Ovary (tissue), 9 donors: ENCODE data around the gene CDKAL1. TPM values are rescaled to one million over a fixed set of nuclear protein-coding genes. Genes with fewer than 3 reads are reported as not detected.

ENCODE experiments used
- DNase-seq, 5 donors: peaks; one replicate each; pipeline ENCODE4 v3.0.0-alpha.2; 2019 to 2020
- H3K27ac ChIP-seq, 2 donors: fragments of 200-600 bp; one replicate each; pipeline versions ENCODE4 v1.5.1 to v1.8.0; 2019 to 2022
- H3K27me3 ChIP-seq: fragments of 200-600 bp; one replicate; pipeline ENCODE4 v1.8.0; 2022
- H3K36me3 ChIP-seq: fragments of 200-600 bp; sonication (generic); one replicate; pipeline ENCODE4 v1.5.1; 2019
- H3K4me1 ChIP-seq: one replicate; pipeline ENCODE4 v1.8.1; 2013; ENCODE audit warnings: mild to moderate bottlenecking, moderate library complexity; ENCODE audit not compliant: insufficient read depth
- H3K4me3 ChIP-seq: fragments of 200-600 bp; sonication (generic); one replicate; pipeline ENCODE4 v1.5.1; 2017
- H3K9me3 ChIP-seq, 2 donors: fragments of 200-600 bp in 1 of 2; sonication (generic) in 1 of 2; one replicate each; pipeline versions ENCODE4 v1.5.1 to v1.8.1; 2013 to 2019; ENCODE audit warnings: mild to moderate bottlenecking in 1 of 2, moderate library complexity in 1 of 2
- EP300 ChIP-seq: sonication (generic); formaldehyde crosslinking; IDR thresholded peaks from one replicate; pipeline ENCODE4 v1.6.1; 2017; ENCODE audit warnings: antibody characterized with exemption
- POLR2A ChIP-seq: fragments of 450-650 bp; IDR thresholded peaks from one replicate; pipeline ENCODE4 v1.6.1; 2017; ENCODE audit warnings: antibody characterized with exemption, mild to moderate bottlenecking, moderate library complexity
- WGBS, 3 donors: extraction: QIAGEN DNeasy Blood & Tissue Kit in 1 of 3; methylation state at CpG; one replicate each; pipeline versions ENCODE4 v1.1.5 to v1.1.7; 2013 to 2017; 5-methylcytosine and 5-hydroxymethylcytosine counted together
- intact Hi-C, 4 donors: fragments of 100-400 bp; cut with DNase I; formaldehyde crosslinking; loops; one replicate each; pipeline versions ENCODE4 v1.11.0 to v1.15.1; 2022 to 2023
- polyA plus RNA-seq, 2 donors: library from polyadenylated mRNA; stranded (reverse); fragments of 200-250 nt in 1 of 2; fragments of 350-450 nt in 1 of 2; fragmentation: Illumina TruSeq in 1 of 2; extraction: RNeasy Lipid Tissue Mini Kit (QIAGEN cat#74804) in 1 of 2; gene quantifications; one replicate each; pipeline ENCODE4 v1.2.3, GENCODE V29; 2013 to 2014
- total RNA-seq, 7 donors: library from RNA; depleted of rRNA in 2 of 7; stranded (reverse); fragments of >200 nt in 2 of 7; fragmentation: NEBNext Ultra II Directional in 3 of 7; extraction: Animal tissue kit (Norgen Biotek cat#: 25700) in 3 of 7; gene quantifications; one replicate each; pipeline versions ENCODE4 v1.1.0 to v1.2.4, GENCODE V29; 2016 to 2023
- TF ChIP-seq, protein P1 (sequence below), 3 donors: fragments of 450-650 bp in 2 of 3; fragments of 200-600 bp in 1 of 3; IDR thresholded peaks; one replicate each; pipeline versions ENCODE4 v1.5.1 to v1.8.0; 2016 to 2022; ENCODE audit warnings: antibody characterized with exemption in 3 of 3, mild to moderate bottlenecking in 1 of 3
- donor health status: DM: no; HTN: no; CAD: no; lungs with moderate emphysema.
- donor health status: DM: no; HTN: no; CAD: no.
- donor health status: Bipolar disorder and iron deficiency.
- donor health status: DM: yes; HTN: yes; CAD: no.
- donor health status: DM: no; HTN: no; CAD: no.
- donor health status: DM: yes; HTN: yes; CAD: no.

CDKAL1 gene
- total and polyA plus RNA-seq, 9 donors = 6.8 to 21.3 (median 18.9) TPM

DNA sequence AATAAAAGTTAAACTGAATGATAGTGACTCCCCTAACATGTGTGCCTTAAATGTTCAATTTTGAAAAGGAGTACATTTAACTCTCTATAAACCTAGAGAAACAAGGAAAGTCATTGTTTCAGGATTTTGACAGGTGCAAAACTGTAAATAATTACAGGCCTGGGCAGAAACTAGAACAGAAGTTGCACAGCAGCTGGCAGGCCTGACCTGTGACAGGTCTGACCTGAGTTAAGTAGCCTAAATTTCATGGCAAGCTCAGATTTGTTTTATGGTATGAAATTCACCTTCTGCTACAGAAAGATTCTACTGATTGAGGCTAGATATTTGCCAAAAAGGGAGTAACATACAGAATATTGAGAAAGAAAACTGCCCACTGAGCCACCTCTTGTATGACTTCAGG, 166.1 kb downstream of the CDKAL1 start:
- DNase-seq = no peak
- Histone ChIP-seq H3K4me1 (no peaks in the 10 kb centered on the region), H3K27me3 (no peaks in the 10 kb centered on the region), H3K27ac (no peak overlapping the region), H3K9me3 (no peaks in the 10 kb centered on the region), H3K36me3 (no peaks in the 10 kb centered on the region), H3K4me3 (no peak overlapping the region)
- TF ChIP-seq EP300 (no peak), POLR2A (no peak)
- TF ChIP-seq, protein P1, sequence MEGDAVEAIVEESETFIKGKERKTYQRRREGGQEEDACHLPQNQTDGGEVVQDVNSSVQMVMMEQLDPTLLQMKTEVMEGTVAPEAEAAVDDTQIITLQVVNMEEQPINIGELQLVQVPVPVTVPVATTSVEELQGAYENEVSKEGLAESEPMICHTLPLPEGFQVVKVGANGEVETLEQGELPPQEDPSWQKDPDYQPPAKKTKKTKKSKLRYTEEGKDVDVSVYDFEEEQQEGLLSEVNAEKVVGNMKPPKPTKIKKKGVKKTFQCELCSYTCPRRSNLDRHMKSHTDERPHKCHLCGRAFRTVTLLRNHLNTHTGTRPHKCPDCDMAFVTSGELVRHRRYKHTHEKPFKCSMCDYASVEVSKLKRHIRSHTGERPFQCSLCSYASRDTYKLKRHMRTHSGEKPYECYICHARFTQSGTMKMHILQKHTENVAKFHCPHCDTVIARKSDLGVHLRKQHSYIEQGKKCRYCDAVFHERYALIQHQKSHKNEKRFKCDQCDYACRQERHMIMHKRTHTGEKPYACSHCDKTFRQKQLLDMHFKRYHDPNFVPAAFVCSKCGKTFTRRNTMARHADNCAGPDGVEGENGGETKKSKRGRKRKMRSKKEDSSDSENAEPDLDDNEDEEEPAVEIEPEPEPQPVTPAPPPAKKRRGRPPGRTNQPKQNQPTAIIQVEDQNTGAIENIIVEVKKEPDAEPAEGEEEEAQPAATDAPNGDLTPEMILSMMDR (IDR thresholded peaks at IDR 0.05) = no peak
- intact Hi-C loops = no loop called here

DNA sequence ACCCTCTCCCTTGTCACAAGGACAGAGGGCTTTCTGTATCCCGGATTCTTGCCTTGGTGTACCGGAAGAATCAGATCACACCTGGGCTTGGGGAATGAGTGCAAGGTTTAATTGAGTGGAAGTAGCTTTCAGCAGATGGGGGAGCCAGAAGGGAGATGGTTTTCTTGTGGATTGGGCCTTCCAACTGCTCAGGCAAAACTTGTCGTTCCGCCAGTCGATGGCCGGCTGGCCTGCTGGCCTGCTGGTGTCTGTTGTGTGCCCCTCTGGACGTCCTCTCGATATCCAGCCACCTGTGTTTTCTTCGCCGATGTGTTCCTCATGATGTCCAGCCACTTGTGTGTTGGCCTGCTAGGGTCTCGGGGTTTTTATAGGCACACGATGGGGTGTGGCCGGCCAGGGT, 168.1 kb downstream of the CDKAL1 start:
- no peaks in the 10 kb centered on the region for H3K4me1 ChIP-seq
- no peaks in the 10 kb centered on the region for H3K36me3 ChIP-seq
- DNase-seq = no peak
- no peaks in the 10 kb centered on the region for H3K9me3 ChIP-seq
- intact Hi-C loops = no loop called here
- TF ChIP-seq POLR2A (no peak), EP300 (no peak)
- TF ChIP-seq, protein P1 (IDR thresholded peaks at IDR 0.05) = no peak
- WGBS, 3 donors = 96 to 99% (median 96%) methylated on average over 13 of the region's 13 CpGs
- H3K27ac ChIP-seq = no peak overlapping the region
- H3K27me3 ChIP-seq = no peaks in the 10 kb centered on the region
- H3K4me3 ChIP-seq = no peak overlapping the region

DNA sequence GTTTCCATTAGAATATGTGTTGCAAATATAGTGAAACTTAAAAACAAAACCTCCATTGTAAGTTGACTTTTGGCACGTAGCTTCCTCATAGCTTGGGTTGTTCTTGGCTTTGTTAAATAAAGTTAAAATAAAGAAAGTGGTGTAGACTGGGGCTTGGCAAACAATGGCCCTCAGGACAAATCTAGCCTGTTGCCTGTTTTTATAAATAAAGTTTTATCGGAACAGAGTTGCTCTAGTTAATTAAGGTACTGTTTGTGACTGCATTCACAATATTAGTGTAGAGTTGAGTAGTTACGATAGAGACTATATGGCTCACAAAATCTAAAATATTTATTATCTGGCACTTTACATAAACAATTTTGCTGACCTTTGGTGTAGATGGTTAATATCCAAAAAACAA, 168.8 kb downstream of the CDKAL1 start:
- WGBS, 3 donors = 93 to 94% (median 94%) methylated on average over 3 of the region's 3 CpGs
- Histone ChIP-seq H3K9me3 (no peaks in the 10 kb centered on the region), H3K27me3 (no peaks in the 10 kb centered on the region), H3K27ac (no peak overlapping the region), H3K4me1 (no peaks in the 10 kb centered on the region), H3K4me3 (no peak overlapping the region), H3K36me3 (no peaks in the 10 kb centered on the region)
- DNase-seq = no peak
- intact Hi-C loops = no loop called here
- TF ChIP-seq EP300 = no peak
- TF ChIP-seq, protein P1 (IDR thresholded peaks at IDR 0.05) = no peak
- TF ChIP-seq POLR2A = no peak

DNA sequence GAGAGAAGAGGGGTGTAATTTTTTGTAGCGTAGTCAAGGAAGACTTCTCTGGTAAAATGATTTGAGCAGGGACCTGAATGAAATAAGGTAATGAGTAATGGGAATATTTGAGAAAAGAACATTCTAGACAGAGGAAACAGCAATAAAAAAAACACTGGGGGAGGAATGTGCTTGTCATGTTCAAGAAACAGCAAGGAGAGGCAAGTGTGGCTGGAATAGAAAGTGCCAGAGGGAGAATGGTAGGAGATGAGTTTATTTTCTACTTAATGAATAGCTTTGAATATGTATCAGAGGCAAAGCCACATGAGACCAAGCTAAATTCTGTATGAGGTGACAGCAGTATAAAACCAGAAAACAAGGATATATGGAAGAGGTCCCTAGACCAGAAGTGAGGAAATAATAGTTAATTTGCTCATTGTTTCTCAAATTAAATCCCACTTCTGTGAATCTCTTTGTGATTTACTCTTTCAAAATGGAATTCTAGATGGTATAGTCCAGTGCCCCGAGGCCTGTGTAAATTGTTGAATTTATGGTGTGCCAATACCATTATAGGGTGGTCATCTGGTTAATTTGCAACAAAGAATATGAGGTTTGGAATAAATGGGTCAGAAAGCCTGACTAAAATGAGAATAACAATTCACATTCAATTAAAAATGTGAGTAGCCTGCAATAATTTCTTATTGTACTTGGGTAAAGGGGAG, 170.2 kb downstream of the CDKAL1 start:
- Histone ChIP-seq H3K4me1 (no peaks in the 10 kb centered on the region), H3K9me3 (no peaks in the 10 kb centered on the region), H3K36me3 (no peaks in the 10 kb centered on the region), H3K4me3 (no peak overlapping the region), H3K27ac (no peak overlapping the region), H3K27me3 (no peaks in the 10 kb centered on the region)
- no peak for DNase-seq
- intact Hi-C loops = no loop called here
- TF ChIP-seq, protein P1 (IDR thresholded peaks at IDR 0.05) = no peak
- no peak for TF ChIP-seq EP300
- no peak for TF ChIP-seq POLR2A
- WGBS, 3 donors = 92 to 97% (median 95%) methylated on average over 2 of the region's 2 CpGs
